NCI-H1417 treated with DMSO at 0.1 percent for 48 hours (cell line): Measurements from ENCODE around the gene ACOXL.
"Not testable (repeated sequence)": the region's sequence is repeated elsewhere in the genome, so short reads cannot be mapped to it uniquely, and the experiment has no call there.

Source experiments
- DNase-seq: peaks from one replicate; lab custom pipeline; 2025; lab: John Stamatoyannopoulos, UW

Gene ACOXL

DNA sequence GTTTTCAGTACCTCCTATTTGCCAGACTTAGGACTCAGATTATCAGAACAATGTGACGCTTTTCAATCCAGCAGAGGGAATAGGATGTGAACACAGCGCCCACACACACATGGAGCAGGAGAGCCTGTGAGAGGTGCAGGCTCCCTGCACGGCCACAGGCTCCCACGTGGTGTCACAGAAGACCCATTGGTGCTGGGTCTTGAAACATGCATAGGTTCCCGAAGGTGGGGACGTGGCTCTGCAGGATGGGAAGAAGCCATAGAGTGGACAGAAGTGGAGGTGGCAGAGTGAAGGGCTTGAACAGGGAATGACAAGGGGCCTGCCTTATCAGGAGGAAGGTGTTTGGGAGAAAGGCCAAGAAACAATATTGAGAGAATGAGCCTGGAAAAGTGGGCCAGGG lies 309.9 kb downstream of the ACOXL start:
- no peak for DNase-seq

DNA sequence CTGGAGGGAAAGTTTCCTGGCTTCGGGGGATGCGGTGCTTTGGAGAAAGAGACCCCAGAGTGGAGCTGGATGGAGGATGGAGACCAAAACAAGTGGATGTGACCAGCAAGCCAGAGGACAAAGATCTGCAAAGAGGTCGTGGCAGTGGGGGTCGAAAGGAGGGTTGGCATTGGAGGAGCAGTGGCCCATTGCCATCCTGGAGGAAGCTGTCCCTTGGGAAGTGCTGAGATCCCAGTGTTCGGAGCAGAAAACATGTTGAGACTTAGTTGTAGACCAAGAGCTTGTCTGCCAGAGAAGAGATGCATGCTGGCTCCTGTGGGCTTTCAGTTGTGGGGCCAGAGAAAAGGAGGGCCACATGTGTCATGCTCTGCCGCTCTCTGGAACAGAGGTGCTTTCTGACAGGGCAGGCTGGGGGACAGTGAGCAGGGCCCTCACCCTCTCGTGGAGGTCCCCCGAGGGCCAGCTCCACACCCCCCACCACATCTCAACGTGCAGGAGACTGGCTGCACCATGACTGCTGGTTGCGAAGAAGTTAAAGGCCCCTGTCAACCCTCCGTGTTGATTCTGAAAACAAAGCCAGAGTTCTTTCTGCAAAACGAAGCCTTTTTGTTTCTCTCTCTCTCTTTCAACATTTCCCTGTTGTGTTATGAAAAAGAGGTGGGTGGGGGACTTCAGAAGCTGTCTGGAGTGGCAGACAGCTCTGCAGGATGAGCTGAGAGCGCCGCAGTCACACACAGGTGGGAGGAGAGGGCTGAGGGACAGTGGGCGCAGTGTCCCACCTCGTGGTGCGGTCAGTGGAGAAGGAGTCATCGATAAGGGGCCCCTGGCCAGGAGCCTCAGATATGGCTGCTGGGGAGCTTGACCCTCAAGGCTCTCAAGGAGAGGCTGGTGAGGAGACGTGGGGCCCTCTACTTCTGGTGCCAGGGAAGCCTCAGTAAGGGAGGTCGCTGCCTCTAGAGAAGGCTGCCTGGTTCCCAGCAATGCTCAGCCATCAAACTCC lies 310.7 kb downstream of the ACOXL start:
- DNase-seq, result no peak

DNA sequence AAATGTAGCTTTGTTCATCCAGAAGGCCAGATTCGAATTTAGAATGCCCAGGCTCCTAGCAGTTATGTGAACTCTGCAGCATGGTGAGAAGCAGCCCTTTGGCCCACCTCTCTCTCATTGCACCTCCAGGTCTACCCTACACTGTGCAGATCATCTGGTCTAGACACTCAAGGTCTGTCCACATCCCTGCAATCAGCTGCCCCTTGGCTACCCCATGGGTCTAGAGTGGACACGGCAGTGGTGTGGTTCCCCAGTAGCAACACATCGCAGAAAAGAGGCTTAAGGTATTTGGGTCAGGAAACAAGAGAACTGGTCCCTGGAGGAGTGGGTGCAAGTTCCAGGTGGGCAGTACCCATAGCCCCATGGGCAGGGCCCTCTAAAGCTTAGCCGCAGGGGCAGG lies 311.7 kb downstream of the ACOXL start:
- DNase-seq, result no peak

DNA sequence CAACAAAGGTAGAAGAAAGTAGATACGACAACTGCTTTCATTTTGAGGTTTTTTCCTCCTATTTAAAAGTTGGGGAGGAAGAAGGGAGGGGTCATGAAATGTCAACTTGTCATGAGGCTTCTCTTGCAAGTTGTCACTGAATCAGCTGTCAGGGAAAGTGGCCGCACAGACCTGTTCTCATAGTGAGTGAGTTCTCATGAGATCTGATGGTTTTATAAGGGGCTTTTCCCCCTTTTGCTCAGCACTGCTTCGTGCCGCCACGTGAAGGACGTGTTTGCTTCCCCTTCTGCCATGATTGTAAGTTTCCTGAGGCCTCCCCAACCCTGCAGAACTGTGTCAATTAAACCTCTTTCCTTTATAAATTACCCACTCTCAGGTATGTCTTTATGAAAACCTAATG lies 312.9 kb downstream of the ACOXL start:
- DNase-seq, result not testable (repeated sequence)

DNA sequence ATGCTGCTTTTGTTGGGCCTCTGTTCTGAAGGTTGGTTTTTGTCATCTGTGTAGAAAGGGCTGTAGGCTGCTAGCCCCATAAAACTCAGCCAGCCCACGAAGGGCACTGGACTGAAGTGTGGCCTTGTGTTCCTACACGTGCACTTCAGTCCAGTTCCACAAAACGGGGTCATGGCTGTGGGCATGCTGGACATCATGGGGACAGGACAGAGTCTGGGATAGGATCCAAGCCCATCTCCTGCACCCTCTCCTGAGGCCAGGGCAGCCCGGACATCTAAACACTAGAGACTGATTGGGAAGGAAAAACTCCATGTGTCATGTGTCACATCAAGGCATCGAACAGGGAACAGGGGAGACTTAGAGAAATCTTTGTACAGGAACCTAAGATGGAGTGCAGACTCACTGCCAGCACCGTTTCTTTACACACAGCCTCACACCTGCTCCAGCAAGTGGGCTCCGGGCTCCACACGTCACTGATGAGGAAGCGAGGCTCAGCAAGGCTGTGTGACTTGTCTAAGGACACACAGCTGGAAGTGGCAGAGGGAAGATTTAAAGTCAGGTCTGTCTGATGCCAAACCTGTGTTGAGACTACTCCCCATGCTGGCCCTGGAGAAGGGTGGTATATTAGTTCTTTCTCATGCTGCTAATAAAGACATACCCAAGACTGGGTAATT lies 313.5 kb downstream of the ACOXL start:
- DNase-seq, result no peak

DNA sequence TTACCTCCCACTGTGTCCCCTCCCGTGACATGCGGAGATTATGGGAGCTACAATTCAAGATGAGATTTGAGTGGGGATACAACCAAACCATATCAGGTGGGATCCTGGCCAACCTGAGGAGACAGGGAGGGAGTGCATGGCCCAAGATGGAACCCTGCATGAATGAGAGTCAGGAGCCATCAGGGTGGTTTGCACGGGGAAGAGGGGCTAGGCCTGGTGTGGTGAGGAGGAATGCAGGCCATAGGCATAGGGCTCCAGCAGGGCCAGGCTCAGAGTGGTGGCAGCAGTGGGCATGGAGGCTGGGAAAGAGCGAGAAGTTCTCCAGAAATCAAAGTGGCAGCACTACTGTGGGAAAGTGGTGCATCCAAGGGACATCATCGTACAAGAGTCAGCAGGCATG lies 314.3 kb downstream of the ACOXL start:
- no peak for DNase-seq

DNA sequence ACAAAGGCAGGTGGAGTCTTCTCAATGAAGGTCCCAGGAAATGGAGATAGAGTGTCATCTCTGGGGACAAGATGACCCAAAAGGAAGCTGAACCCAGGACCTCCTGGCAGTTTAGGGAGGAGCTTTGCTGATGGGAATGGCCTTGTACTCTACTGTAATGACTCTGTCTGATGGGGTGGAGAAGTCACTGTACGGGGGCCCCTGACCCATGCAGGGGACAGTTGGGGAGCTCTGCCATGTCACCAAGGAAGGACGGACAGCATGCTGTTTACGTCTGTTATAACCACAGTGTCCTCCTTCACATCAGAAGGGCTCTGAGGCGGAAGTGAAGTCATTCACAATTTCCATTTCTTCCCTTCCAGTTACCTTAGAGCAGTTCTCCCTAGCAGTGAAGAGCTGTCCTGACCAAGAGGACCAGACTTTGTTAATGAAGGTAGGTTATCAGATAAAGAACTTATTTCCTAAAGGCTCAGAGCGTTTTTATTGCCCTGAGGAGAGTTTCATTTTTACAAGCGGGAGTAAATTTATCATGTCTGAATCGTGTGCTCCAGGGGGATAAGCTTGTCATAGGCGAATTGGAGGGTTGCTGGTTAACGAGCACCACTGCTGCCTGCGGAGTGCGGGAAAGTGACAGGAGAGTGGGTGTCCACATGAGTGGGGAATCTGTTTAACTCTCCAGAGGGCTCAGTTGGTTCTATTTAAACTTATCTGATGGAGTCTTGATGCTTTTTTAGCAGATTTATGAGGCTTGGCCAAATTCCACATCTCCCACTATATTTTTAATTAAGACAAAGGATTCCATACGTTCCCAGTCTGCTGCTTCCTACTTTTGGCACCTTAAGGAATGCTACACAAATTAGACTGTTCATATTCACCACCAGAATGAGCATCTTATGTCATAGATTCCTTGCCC lies 316.7 kb downstream of the ACOXL start:
- no peak for DNase-seq

- DNase-seq, result no peak
Observed at GRCh38 chr2:111049792-111050640, 317.6 kb downstream of the ACOXL start.

DNA sequence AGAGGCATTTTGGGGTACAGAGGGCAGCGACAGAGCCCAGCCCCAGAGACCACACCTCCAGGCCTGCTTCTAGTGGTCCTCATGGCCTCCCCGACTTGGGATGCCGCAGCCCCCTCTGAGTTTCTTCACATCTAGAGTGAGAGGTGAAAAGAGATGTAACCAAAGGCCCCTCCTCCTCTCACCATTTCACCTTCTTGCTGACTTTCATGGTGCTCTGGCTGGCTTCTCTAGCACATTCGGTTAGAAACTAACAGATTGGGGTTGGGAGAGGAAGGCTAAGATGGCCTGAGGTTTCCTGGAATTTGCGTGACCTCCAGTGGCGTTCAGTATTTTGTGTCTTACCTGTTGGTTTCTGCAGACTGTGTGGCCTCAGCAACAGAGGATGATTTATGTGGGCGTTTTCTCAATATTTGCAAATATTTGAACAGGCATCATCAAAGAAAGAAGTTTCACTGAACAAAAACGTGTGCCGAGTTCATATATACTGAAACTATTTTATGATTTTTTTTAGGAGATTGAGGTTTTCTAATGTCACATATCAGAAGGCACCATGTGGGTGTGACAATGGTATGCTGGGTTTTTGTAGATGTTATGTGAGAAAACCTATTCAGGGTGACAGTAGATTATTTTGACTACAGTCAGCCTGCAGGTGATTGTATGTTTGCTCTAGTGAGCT lies 318.5 kb downstream of the ACOXL start:
- no peak for DNase-seq

- DNase-seq, result no peak
Observed at GRCh38 chr2:111052621-111053020, 320.2 kb downstream of the ACOXL start.

DNA sequence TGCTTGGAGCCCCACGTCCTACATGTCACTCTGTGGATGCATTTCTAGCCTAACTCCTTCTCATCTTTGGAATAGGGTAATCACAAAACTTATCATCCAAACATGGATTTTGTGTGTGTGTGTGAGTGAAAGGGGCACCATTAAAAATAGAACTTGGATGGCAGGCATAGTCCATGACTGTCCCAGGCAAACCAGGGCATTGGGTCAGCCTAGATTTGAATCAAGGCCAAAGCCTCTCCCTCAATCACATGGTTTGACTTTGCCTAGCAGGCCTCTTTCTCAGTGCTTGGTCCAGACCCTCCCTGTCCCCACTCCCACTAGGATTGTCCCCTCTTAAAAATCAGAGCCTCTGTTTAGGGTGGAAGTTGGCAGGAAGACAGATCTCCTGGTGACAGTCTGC lies 320.9 kb downstream of the ACOXL start:
- no peak for DNase-seq

GRCh38 chr2:111053825-111054515 lies 321.6 kb downstream of the ACOXL start:
- no peak for DNase-seq

DNA sequence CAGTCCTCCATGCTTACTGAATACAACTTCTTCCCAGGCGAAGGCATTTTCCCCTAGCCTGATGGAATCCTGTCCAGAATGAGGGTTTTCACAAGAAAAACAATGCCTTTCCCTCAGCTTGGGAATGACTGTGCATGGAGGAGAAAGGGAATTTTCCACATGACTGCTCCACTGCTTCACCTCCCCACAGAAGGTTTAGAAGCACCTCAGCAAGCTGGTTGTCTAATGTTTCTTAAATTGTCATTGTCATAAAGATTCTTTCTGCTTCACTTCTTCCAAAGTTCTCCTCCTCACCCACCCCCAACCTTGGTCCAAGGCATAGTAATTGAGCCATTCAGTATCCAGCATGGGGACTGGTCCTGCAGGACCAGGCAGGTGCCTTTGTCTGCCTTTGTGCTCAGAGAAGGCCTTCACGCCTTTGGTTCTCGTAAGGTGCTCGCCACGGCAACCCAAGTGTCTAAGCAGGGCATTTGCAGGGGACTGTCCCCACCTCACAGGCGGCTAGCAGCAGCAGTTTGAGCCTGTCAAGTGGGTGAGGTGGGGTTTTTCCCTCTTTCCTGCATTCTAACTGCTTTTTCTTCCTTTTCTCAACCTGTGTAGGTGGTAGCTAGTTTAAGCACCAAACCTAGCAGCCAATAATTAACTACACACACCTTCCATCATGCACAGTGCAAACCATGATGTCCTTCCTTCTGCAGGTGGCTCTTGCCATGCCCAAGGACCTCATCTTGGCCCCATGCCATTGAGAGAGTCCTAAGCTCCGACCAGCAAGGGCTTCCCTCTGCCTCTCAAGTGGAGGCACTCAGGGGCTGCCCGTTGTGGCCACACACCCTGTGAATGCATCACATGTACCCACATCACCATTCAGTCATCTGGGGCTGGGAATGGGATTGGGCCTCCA lies 322.7 kb downstream of the ACOXL start:
- no peak for DNase-seq

GRCh38 chr2:111055735-111056134 lies 323.4 kb downstream of the ACOXL start:
- DNase-seq, result no peak

- DNase-seq, result no peak
Observed at GRCh38 chr2:111057045-111057444, 324.7 kb downstream of the ACOXL start.

- no peak for DNase-seq
Observed at GRCh38 chr2:111057721-111058120, 325.3 kb downstream of the ACOXL start.

GRCh38 chr2:111058264-111058663 lies 325.9 kb downstream of the ACOXL start:
- DNase-seq, result no peak

DNA sequence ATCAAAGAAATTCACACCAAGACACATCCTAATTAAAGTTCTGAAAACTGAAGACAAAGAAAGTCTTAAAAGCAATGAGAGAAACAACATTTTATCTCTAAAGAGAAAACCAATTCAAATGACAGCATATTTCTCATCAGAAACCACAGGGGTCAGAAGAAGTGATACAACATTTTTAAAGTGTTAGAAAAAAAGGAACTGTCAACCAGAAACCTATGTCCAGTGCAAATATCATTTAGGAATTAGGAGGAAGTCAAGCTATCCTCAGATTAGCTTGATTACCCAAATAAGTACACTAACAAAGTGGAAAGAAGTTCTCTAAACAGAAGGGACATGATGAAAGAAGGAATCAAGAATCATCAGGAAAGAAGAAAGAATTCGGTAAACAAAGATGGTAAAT lies 328.8 kb downstream of the ACOXL start:
- DNase-seq, result no peak

DNA sequence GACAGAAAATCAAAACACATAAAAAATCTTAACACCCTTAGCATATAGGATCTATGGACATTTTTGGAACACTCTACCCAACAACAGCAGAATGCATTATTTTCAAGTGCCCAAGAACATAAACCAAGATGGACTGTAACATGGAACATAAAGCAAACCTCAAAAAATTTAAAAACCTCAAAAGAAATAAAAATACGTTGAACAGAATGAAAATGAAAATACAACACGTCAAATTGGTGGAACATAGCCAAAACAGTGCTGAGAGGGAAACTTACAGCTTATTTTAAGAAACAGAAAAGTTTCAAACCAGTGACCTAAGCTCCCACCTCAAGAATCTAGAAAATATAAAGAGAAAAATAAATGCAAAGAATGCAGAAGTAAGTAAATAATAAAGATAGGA lies 330.0 kb downstream of the ACOXL start:
- DNase-seq, result no peak
